Kidney (tissue), 14 donors: ENCODE results near the gene ETS1. TPM values are rescaled to one million over a fixed set of nuclear protein-coding genes. Genes with fewer than 3 reads are reported as not detected.

Source experiments
- DNase-seq, 5 donors: peaks; one replicate each; pipeline ENCODE4 v3.0.0-alpha.2; 2013 to 2020
- FAIRE-seq: peaks from 2 replicates; lab custom pipeline; 2012; peaks lifted over from hg19 to GRCh38; lab: Jason Lieb, UNC
- H3K27ac ChIP-seq, 2 donors: one replicate each; pipeline ENCODE4 v1.7.0; 2013; ENCODE audit warnings: low read depth in 2 of 2, low read length in 2 of 2, inconsistent platforms in 1 of 2
- H3K27me3 ChIP-seq: one replicate; pipeline ENCODE4 v1.7.1; 2013; ENCODE audit warnings: low read length, inconsistent platforms; ENCODE audit not compliant: control insufficient read depth, insufficient read depth
- H3K36me3 ChIP-seq, 3 donors: one replicate each; pipeline versions ENCODE4 v1.7.0 to v1.7.1; 2013; ENCODE audit warnings: low read length in 3 of 3, control low read depth in 1 of 3, inconsistent platforms in 1 of 3; ENCODE audit not compliant: insufficient read depth in 3 of 3, control insufficient read depth in 2 of 3
- H3K4me1 ChIP-seq, 3 donors: one replicate each; pipeline versions ENCODE4 v1.7.0 to v1.7.1; 2013; ENCODE audit warnings: low read length in 3 of 3, inconsistent platforms in 1 of 3, low read depth in 1 of 3; ENCODE audit not compliant: control insufficient read depth in 2 of 3, insufficient read depth in 2 of 3
- H3K4me3 ChIP-seq, 3 donors: one replicate each; pipeline versions ENCODE4 v1.7.0 to v1.8.1; 2013; ENCODE audit warnings: low read length in 3 of 3, control low read depth in 1 of 3, inconsistent platforms in 1 of 3
- H3K9ac ChIP-seq, 3 donors: one replicate each; pipeline versions ENCODE4 v1.7.0 to v1.7.1; 2013; ENCODE audit warnings: low read length in 3 of 3, control low read depth in 1 of 3, inconsistent platforms in 1 of 3
- H3K9me3 ChIP-seq, 3 donors: one replicate each; pipeline versions ENCODE4 v1.7.0 to v1.7.1; 2013; ENCODE audit warnings: low read length in 3 of 3, control low read depth in 1 of 3, inconsistent platforms in 1 of 3; ENCODE audit not compliant: control insufficient read depth in 2 of 3, insufficient read depth in 1 of 3
- intact Hi-C: fragments of 100-400 bp; cut with DNase I; formaldehyde crosslinking; loops from one replicate; pipeline ENCODE4 v1.11.1; 2022
- polyA plus RNA-seq: library from polyadenylated mRNA; stranded (reverse); fragments of 350-450 nt; fragmentation: Illumina TruSeq; extraction: RNeasy Lipid Tissue Mini Kit (QIAGEN cat#74804); gene quantifications from one replicate; pipeline ENCODE4 v1.2.3, GENCODE V29; 2014; ENCODE audit warnings: low read depth, low replicate concordance; ENCODE audit not compliant: insufficient read depth
- total RNA-seq: library from RNA; stranded (reverse); fragmentation: NEBNext Ultra II Directional; extraction: Animal tissue kit (Norgen Biotek cat#: 25700); gene quantifications from one replicate; pipeline ENCODE4 v1.2.1, GENCODE V29; 2021
- TF ChIP-seq, protein P1 (sequence below): IDR thresholded peaks from 3 replicates; pipeline ENCODE4 v1.5.1; 2012; ENCODE audit warnings: mild to moderate bottlenecking, moderate library complexity, borderline replicate concordance; ENCODE audit not compliant: insufficient read depth; ENCODE audit errors: extremely low read depth
- donor health status: control.
- donor health status: control.
- donor health status: control.
- donor health status: control.
- donor health status: control.
- donor health status: DM: yes; HTN: yes; CAD: no.
- donor health status: Normal renal cell carcinoma (clear cell type).

The ETS1 gene
- total and polyA plus RNA-seq, 2 donors from 2014 or later, result 23.5 to 124 TPM

DNA sequence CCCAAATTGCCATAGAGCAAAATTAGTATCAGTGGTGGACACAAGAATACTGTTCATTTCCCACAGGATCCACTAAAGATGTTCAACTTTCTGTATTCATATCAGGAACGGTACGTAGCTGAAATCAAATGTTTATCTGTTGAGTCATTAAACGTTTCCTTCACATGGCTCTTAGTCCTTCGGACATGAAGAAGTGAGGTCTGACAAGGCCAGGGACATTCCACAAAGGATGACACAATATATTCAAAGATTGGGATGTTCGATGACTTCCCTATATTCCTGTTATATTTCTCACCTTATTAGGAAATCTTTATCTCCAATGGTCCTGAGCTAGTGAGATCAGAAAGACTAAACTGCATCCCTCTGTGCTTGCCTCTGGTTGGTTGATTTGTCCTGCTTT, 129.0 kb downstream of the ETS1 start:
- no peak for DNase-seq
- no peaks in the 10 kb centered on the region for H3K27me3 ChIP-seq
- H3K27ac ChIP-seq, result no peak overlapping the region
- no peak for FAIRE-seq
- no peak overlapping the region for H3K9ac ChIP-seq
- peaks cover 0 to 23% (median 8%) of the 10 kb centered on the region in 3 donors for H3K36me3 ChIP-seq
- H3K4me3 ChIP-seq, result no peak overlapping the region
- intact Hi-C loops, result no loop called here
- peaks cover 0 to 8% (median 5%) of the 10 kb centered on the region in 3 donors for H3K4me1 ChIP-seq
- no peaks in the 10 kb centered on the region for H3K9me3 ChIP-seq
- TF ChIP-seq, protein P1, sequence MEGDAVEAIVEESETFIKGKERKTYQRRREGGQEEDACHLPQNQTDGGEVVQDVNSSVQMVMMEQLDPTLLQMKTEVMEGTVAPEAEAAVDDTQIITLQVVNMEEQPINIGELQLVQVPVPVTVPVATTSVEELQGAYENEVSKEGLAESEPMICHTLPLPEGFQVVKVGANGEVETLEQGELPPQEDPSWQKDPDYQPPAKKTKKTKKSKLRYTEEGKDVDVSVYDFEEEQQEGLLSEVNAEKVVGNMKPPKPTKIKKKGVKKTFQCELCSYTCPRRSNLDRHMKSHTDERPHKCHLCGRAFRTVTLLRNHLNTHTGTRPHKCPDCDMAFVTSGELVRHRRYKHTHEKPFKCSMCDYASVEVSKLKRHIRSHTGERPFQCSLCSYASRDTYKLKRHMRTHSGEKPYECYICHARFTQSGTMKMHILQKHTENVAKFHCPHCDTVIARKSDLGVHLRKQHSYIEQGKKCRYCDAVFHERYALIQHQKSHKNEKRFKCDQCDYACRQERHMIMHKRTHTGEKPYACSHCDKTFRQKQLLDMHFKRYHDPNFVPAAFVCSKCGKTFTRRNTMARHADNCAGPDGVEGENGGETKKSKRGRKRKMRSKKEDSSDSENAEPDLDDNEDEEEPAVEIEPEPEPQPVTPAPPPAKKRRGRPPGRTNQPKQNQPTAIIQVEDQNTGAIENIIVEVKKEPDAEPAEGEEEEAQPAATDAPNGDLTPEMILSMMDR, result no peak

DNA sequence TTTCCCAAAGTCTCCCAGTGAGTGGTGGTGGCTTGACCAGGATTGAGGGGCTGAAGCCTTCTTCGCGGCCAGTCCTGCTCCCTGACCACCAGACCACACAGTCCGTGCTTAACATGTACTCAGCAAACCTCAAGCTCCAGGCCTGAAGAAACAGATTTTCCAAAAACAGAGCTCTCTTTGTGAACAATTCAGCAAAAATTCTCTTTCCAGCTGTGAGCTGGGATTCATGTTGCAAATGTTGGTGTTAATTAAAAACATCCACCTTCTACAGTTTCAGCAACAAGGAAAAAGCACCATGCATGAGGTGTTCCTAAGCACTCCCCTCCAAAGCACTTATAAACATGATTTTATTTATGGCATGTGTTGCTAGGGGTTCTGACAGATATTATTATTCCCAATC, 129.5 kb downstream of the ETS1 start:
- FAIRE-seq (no peak), DNase-seq (no peak)

DNA sequence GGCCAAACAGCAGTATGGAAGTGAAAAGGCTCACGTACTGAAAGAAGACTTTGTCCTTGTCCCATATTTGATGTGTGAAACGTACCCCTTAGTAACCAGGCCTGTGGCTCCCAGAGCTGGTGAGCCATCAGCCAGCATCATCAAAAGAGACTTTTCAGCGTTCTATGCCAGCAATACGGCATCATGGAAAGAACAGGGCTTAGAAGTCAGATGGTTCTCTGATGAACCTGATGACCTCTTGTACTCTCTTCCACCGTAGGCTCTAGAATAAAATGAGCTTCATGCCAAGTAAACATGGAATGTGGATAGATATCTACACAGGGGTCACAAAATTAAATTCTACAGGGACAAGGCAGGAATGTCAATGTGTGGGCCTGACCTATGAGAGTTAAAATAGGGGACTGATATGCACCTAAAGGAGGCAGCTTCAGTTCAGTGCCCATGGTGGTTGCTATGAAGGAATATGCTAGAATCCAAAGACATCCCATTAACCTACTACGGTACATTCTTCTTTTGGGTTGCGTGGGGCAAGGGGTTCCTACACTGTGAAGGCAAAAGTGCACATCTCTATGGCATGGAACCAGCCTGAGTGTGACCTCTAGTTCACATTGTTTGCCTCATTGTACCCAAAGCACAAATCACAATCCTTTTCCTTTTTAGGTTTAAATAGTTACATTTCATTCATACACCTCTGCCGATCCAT, 130.6 kb downstream of the ETS1 start:
- H3K4me1 ChIP-seq, result peaks cover 0 to 13% (median 11%) of the 10 kb centered on the region in 3 donors
- no peak overlapping the region for H3K9ac ChIP-seq
- H3K27me3 ChIP-seq, result no peaks in the 10 kb centered on the region
- intact Hi-C loops, result no loop called here
- no peak overlapping the region for H3K27ac ChIP-seq
- TF ChIP-seq, protein P1, result no peak
- FAIRE-seq (no peak), DNase-seq (no peak)
- peaks cover 0 to 12% (median 8%) of the 10 kb centered on the region in 3 donors for H3K36me3 ChIP-seq
- no peaks in the 10 kb centered on the region for H3K9me3 ChIP-seq
- no peak overlapping the region for H3K4me3 ChIP-seq

More for the DNA sequence above, 129.5 kb downstream of the ETS1 start:
- no peaks in the 10 kb centered on the region for H3K27me3 ChIP-seq
- no peaks in the 10 kb centered on the region for H3K9me3 ChIP-seq
- H3K36me3 ChIP-seq, result peaks cover 0 to 23% (median 8%) of the 10 kb centered on the region in 3 donors
- no peak overlapping the region for H3K4me3 ChIP-seq
- intact Hi-C loops, result no loop called here
- TF ChIP-seq, protein P1, result no peak
- peaks cover 0 to 10% (median 9%) of the 10 kb centered on the region in 3 donors for H3K4me1 ChIP-seq
- H3K27ac ChIP-seq, result no peak overlapping the region
- no peak overlapping the region for H3K9ac ChIP-seq
